Activated B cell treated with CpG ODN at 0.5 μM for 24 hours (primary cell): ENCODE measurements around the gene CDC14A. TPM values are rescaled to one million over a fixed set of nuclear protein-coding genes. Genes with fewer than 3 reads are reported as not detected.

Source experiments
- ATAC-seq: fragments of 200-7000 bp; cut with Tn5 transposase; one replicate; pipeline ENCODE4 v1.10.0; 2021; ENCODE audit warnings: low read depth, mild to moderate bottlenecking, moderate library complexity
- CTCF ChIA-PET: fragments of 350-600 bp; sonication (Branson Sonifier 250); formaldehyde crosslinking; loops from one replicate; lab custom pipeline; 2021; ENCODE audit warnings: antibody characterized with exemption; lab: Charles Lee
- POLR2A ChIA-PET: fragments of 350-600 bp; sonication (Branson Sonifier 250); formaldehyde crosslinking; loops from one replicate; lab custom pipeline; 2021; ENCODE audit warnings: antibody characterized with exemption; lab: Charles Lee
- DNase-seq: peaks from one replicate; pipeline ENCODE4 v3.0.0; 2022
- H3K27ac Mint-ChIP-seq: one replicate; pipeline ENCODE4 v1.8.0; 2020; ENCODE audit warnings: mixed read lengths
- H3K27me3 Mint-ChIP-seq: one replicate; pipeline ENCODE4 v1.8.0; 2021; ENCODE audit warnings: mixed read lengths
- H3K36me3 Mint-ChIP-seq: one replicate; pipeline ENCODE4 v1.8.0; 2021; ENCODE audit warnings: low read depth, mixed read lengths
- H3K4me1 Mint-ChIP-seq: one replicate; pipeline ENCODE4 v1.8.0; 2021; ENCODE audit warnings: mixed read lengths
- H3K4me3 Mint-ChIP-seq: one replicate; pipeline ENCODE4 v1.8.0; 2020; ENCODE audit warnings: mild to moderate bottlenecking, mixed read lengths
- H3K9me3 Mint-ChIP-seq: one replicate; pipeline ENCODE4 v1.8.0; 2020; ENCODE audit warnings: mixed read lengths
- CTCF ChIP-seq: fragments of 200-600 bp; IDR thresholded peaks from one replicate; pipeline ENCODE4 v1.8.0; 2022; ENCODE audit warnings: antibody characterized with exemption, mild to moderate bottlenecking
- intact Hi-C: fragments of 100-400 bp; cut with micrococcal nuclease; formaldehyde crosslinking; loops from one replicate; pipeline ENCODE4 v1.15.1; 2024
- total RNA-seq: library from RNA; stranded (reverse); gene quantifications from 2 replicates; pipeline ENCODE4 v1.2.3, GENCODE V29; 2022

CDC14A gene
- total RNA-seq, 1 donor from 2014 or later, result 16.8 TPM

- intact Hi-C loops, result no loop called here
- H3K4me1 Mint-ChIP-seq, result peaks cover 57% of the 10 kb centered on the region
- ATAC-seq (no peak), DNase-seq (no peak)
- H3K36me3 Mint-ChIP-seq, result peaks cover 28% of the 10 kb centered on the region
- H3K27ac Mint-ChIP-seq, result no peak overlapping the region
- ChIA-PET CTCF (no interaction called here), POLR2A (no interaction called here)
- H3K9me3 Mint-ChIP-seq, result no peaks in the 10 kb centered on the region
- H3K4me3 Mint-ChIP-seq, result no peak overlapping the region
- TF ChIP-seq CTCF, result no peak
- H3K27me3 Mint-ChIP-seq, result no peaks in the 10 kb centered on the region
Observed at GRCh38 chr1:100392756-100393155, 40.5 kb downstream of the CDC14A start.

GRCh38 chr1:100394285-100394684 is 42.0 kb downstream of the CDC14A start:
- DNase-seq (no peak), ATAC-seq (no peak)
- Mint-ChIP-seq H3K9me3 (no peaks in the 10 kb centered on the region), H3K4me1 (peaks cover 61% of the 10 kb centered on the region), H3K27me3 (no peaks in the 10 kb centered on the region), H3K4me3 (peak overlapping the region; percentile 55), H3K27ac (peak overlapping the region; percentile 74), H3K36me3 (peaks cover 35% of the 10 kb centered on the region)
- no peak for TF ChIP-seq CTCF
- ChIA-PET POLR2A (no interaction called here), CTCF (no interaction called here)
- intact Hi-C loops, result no loop called here

- CTCF ChIA-PET, result no interaction called here
- Mint-ChIP-seq H3K4me1 (peaks cover 73% of the 10 kb centered on the region), H3K4me3 (no peak overlapping the region), H3K36me3 (peaks cover 30% of the 10 kb centered on the region), H3K9me3 (no peaks in the 10 kb centered on the region), H3K27me3 (no peaks in the 10 kb centered on the region), H3K27ac (no peak overlapping the region)
- intact Hi-C loops, result no loop called here
- ATAC-seq, result no peak
- no peak for TF ChIP-seq CTCF
- POLR2A ChIA-PET, result no interaction called here
- DNase-seq, result no peak
Observed at GRCh38 chr1:100395913-100396312, 43.6 kb downstream of the CDC14A start.

GRCh38 chr1:100396651-100397050 is 44.3 kb downstream of the CDC14A start:
- Mint-ChIP-seq H3K9me3 (no peaks in the 10 kb centered on the region), H3K36me3 (peaks cover 26% of the 10 kb centered on the region), H3K27me3 (no peaks in the 10 kb centered on the region), H3K27ac (no peak overlapping the region), H3K4me3 (no peak overlapping the region), H3K4me1 (peaks cover 74% of the 10 kb centered on the region)
- DNase-seq (no peak), ATAC-seq (no peak)
- no peak for TF ChIP-seq CTCF
- intact Hi-C loops, result no loop called here
- ChIA-PET POLR2A (interaction anchor here (0.9 kb wide), 1 partner anchor 8 kb away, joined by 3 read pairs; no protein-coding TSS in a partner anchor), CTCF (no interaction called here)

GRCh38 chr1:100397681-100398080 is 45.4 kb downstream of the CDC14A start:
- intact Hi-C loops, result no loop called here
- TF ChIP-seq CTCF, result no peak
- Mint-ChIP-seq H3K4me3 (no peak overlapping the region), H3K27ac (no peak overlapping the region), H3K9me3 (no peaks in the 10 kb centered on the region), H3K36me3 (peaks cover 27% of the 10 kb centered on the region), H3K27me3 (no peaks in the 10 kb centered on the region), H3K4me1 (peaks cover 74% of the 10 kb centered on the region)
- ChIA-PET POLR2A (no interaction called here), CTCF (no interaction called here)
- ATAC-seq, result no peak
- no peak for DNase-seq
